Iris pigment epithelial cell (primary cell): ENCODE results near the gene SH3RF3.
"Not testable (repeated sequence)": the region's sequence is repeated elsewhere in the genome, so short reads cannot be mapped to it uniquely, and the experiment has no call there.

Experiments used
- DNase-seq: peaks from one replicate; pipeline ENCODE4 v3.0.0-alpha.2; 2011; ENCODE audit warnings: low read depth

The SH3RF3 gene

GRCh38 chr2:109128616-109129355, at the start of gene SH3RF3:
SH3RF3 (plus strand) TSS chr2:109129205.
- DNase-seq = peak; percentile 58

GRCh38 chr2:109079590-109079989, 49.4 kb upstream of the SH3RF3 start:
- no peak for DNase-seq

DNA sequence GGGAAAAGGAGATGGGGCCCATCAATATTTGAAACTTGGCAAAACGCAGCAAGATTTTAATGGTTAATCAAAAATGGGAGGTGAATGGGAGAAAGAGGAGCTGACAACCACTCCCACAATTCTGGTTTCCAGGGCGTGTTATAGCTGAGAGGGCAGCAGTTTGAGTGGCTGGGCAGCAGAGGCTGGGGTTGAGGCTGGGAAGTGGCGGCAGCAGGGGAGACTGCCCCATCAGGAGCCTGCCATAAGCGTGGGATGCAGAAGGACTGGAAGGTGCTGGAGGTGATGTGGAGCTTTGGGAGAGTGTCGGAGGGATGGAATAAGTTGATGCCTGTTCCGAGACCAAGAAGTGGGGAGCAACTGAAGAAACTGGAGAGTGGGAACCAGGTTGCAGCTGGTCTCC, 48.9 kb upstream of the SH3RF3 start:
- no peak for DNase-seq

GRCh38 chr2:109080757-109081156, 48.2 kb upstream of the SH3RF3 start:
- DNase-seq = no peak

DNA sequence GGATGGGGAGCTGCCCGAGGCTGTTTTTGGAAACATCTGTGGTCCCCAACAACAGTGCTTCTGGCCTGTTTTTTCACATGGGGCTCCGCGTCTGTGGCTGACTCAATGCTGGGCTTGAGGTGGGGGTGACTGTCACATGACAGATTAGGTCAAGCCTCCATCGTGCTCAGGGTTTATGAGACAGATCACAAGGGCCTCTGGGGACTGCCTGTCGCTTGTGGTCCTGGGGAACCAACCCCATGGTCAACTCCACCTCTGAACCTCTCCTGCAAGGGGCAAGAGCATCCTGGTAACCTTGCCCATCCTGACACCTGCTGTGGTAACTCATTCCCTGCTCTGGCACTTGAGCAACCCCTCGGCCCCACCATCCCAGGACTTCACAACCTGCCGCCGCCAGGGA, 47.6 kb upstream of the SH3RF3 start:
- no peak for DNase-seq

- no peak for DNase-seq
Observed at GRCh38 chr2:109083771-109084170, 45.2 kb upstream of the SH3RF3 start.

DNA sequence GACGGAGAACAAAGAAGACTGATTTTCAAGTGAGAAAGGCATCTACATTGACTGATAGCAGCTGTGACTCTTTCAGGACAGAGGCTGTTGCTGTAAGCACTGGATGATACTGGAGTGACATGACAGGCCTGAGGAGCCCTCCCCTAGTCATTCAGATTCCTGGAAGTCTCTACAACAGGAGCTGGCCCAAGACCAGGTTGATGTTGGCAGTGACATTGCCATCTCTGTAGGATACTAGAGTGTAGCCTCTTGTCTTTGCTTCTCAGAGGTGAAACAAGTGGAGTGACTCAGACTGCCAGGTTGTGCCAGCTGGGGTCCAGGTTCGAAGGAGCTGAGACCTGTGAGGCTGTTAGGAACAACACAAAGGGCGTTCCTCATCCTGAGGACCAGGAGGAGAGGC, 44.7 kb upstream of the SH3RF3 start:
- DNase-seq = no peak

DNA sequence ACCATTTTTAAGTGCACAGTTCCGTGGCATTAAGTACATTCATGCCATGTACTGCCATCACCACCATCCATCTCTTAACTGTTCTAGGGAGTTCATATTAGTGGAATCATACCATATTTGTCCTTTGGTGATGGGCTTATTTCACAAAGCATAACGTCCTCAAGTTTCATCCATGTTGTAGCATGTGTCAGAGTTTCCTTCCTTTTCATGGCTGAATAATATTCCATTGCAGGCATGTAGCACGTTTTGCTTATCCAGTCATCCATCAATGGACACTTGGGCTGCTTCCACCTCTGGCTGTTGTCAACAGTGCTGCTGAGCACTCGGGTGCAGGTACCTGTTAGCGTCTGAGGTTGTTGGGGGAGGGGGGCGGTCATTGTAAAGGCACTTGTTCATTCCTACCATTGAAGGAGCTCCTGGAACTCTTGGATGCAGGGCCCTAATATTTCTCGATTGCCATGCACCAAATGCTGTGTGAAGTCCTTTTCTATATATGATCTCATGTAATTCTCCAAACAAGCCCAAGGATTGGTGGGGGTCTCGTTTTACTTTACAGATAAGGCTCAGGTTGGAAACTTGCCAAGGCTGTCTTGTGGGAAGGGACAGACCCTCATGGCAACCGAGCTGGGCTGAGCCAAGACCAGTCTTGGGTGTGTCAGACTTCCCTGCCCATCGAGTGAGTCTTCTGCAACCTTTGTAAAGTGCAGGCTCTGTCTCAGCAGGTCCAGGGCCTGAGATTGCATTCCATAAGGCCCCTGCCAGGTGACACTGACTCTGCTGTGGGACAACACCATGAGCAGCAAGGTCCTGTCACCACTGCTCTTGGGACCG, 42.9 kb upstream of the SH3RF3 start:
- no peak for DNase-seq

DNA sequence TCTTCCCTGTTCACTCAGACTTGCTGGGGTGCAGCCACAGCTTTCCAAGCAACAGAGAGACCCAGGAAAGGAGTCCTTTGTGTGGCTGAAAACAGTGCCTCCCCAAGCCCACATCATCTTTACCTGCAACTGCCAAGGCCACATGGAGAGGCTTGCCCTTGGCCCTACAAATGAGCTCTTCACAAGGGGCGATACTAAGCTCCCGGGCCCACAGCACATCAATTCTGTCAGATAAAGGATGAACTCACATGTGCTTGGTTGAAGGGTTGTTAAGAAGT, 42.3 kb upstream of the SH3RF3 start:
- DNase-seq = no peak

DNA sequence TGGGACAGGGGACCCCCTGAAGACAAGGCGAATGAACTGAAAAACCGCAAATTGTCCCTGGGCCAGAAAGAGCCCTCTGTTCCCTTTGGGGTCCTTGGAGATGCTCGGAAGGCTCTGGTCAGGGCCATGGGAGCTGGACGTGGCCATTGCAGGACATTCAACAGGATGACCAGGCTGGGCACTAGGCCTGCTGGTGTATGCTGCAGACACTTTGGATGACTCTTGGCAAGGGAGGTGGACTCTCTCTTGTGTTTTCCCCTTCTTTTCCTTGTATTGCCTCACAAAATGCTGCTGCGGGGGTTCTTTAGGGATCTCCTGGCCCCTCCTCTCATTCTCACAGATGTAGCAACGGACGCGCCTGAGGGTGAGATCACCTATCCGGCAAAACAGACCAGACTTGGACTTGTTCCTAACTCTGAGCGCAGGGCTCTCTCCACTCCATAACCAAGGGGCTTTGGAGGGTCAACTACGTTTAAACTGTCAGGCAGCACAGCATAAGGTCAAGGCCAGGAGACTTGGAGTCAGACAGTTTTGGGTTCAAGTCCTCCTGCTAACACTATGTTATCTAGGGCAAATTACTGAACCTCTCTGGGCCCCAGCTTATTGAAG, 41.8 kb upstream of the SH3RF3 start:
- DNase-seq = no peak

DNA sequence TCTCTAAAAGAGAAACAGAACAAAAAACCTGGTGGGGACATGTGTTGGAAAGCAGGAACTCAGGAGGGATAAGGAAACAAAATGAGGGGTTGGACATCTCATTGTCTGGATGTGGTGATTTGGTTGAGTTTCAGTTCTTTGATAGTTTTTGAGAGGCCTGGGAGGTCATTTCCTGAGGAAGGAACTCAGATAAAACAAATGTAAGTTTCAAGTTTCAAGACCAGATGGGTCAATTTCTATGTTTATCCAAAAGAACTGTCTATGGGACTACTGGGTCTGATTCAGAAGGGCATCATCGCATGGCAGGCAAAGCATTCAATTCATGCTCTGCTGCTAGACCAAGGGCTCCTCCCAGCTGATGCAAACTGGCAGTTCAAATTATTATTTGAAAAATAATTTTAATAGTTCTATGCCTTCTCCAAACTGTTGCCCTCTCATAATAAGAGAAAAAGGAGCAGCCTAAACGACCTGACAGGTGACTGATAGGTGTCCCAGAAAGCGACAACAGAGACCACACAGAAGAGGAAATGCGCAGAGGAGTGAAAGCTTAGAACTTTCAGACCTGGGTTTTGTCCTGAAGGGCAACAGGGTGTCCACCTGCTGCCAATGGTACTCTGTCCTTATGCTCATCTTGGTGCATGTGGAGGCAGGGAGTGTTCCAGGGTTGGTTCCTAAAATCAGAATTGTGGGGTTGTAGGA, 39.3 kb upstream of the SH3RF3 start:
- DNase-seq = peak; percentile 43

- DNase-seq = no peak
Observed at GRCh38 chr2:109091526-109091925, 37.5 kb upstream of the SH3RF3 start.

- DNase-seq = no peak
Observed at GRCh38 chr2:109094144-109094543, 34.9 kb upstream of the SH3RF3 start.

- peak; percentile 69 for DNase-seq
Observed at GRCh38 chr2:109098251-109098920, 30.6 kb upstream of the SH3RF3 start.

GRCh38 chr2:109098921-109099273, 30.1 kb upstream of the SH3RF3 start:
- no peak for DNase-seq

- no peak for DNase-seq
Observed at GRCh38 chr2:109102588-109103233, 26.3 kb upstream of the SH3RF3 start.

DNA sequence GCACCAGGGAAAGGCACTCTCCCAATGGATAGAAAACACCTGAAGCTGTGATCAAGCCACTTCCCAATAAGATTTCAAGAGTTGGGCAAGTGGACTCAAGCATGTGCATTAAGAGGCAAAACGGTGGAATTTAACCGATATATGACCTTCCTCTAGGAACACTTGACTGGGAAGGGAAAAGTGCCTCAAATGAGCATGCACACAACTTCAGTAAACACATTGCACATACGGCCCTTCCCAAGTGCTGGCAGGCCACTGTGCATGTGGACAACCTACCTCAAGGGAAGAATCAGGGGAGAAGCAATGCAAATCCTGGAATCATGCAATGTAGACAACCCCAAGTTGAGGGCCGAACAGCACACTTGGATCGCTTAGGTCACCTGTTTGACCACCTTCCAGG, 23.9 kb upstream of the SH3RF3 start:
- DNase-seq = no peak

DNA sequence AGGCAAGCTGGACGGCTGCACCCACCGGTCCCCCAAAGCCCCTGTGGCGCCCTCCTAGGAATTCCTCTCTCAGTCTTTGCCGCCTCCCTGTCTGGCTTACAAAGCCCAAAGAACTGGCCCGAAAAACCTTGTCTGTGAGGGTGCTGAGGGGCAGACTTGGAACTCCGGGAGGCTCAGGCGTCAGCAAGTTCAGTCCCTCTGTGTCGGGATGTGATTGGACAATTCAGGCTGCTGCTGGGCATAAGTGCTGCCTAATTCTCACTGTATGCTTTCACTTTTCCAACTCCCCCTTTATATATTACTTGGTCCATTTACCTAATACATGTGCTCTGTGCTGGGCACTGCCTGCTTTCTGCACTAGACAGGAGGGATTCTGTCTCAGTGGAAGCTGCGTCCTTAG, 20.3 kb upstream of the SH3RF3 start:
- DNase-seq = no peak

DNA sequence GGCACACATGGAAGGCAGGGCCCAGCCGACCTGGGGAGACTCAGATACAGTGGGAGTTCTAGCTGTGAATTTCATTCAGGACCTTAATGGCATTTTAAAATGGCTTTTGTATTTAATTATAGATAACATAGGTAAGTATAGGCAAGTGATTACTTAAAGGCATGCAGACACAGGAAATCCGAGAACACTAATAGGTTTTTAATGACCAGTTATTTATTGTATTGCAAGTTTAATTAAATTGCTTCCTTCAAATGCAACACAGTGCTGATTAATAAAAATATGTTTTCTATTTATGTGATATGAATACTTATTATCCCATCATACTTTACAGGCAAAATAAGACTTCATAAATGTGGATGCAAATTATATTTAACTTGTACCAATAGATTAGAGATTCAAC, 19.7 kb upstream of the SH3RF3 start:
- no peak for DNase-seq

DNA sequence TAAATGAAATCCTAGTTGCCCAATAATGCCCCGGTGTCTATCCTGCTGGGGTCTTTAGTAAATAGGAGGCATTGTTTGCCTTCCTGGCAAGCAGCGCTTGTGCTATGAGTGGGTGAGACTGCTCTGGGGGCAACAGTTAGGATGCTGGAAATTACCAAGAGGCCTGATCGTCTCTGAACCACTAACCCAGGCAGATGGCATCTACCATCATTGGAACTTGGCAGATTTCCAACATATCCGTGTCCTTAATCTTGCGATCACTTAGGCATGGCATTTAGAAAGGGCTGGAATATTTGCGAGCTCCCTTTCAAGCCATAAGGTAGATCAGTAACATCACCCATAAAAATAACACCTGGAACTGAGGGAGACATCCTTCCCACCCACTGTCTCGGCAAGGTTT, 18.8 kb upstream of the SH3RF3 start:
- no peak for DNase-seq

GRCh38 chr2:109117181-109117580, 11.8 kb upstream of the SH3RF3 start:
- DNase-seq = not testable (repeated sequence)

GRCh38 chr2:109117780-109118179, 11.2 kb upstream of the SH3RF3 start:
- no peak for DNase-seq
